DMS153 treated with DMSO at 0.1 percent for 48 hours (cell line): Measurements from ENCODE around the gene IL1RN.
A peak's percentile ranks its signal among the peaks of the same experiment; 100 is the strongest.

Source experiments
- DNase-seq: peaks from one replicate; lab custom pipeline; 2025; ENCODE audit not compliant: unreplicated experiment; lab: John Stamatoyannopoulos, UW

The IL1RN gene

DNA sequence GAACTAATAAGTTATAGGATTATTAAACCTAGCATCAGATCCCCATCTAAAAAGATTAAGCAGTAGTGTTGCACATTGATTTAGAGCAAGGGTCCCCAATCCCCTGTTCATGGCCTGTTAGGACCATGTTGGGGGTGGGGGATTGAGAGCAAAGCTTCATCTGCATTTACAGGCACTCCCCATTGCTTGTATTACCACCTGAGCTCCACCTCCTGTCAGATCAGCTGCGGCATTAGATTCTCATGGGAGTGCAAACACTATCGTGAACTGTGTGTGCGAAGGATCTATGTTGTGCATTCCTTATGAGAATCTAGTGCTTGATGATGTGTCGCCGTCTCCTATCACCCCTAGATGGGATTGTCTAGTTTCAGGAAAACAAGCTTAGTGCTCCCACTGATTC, 27.9 kb downstream of the IL1RN start:
- DNase-seq: no peak

DNA sequence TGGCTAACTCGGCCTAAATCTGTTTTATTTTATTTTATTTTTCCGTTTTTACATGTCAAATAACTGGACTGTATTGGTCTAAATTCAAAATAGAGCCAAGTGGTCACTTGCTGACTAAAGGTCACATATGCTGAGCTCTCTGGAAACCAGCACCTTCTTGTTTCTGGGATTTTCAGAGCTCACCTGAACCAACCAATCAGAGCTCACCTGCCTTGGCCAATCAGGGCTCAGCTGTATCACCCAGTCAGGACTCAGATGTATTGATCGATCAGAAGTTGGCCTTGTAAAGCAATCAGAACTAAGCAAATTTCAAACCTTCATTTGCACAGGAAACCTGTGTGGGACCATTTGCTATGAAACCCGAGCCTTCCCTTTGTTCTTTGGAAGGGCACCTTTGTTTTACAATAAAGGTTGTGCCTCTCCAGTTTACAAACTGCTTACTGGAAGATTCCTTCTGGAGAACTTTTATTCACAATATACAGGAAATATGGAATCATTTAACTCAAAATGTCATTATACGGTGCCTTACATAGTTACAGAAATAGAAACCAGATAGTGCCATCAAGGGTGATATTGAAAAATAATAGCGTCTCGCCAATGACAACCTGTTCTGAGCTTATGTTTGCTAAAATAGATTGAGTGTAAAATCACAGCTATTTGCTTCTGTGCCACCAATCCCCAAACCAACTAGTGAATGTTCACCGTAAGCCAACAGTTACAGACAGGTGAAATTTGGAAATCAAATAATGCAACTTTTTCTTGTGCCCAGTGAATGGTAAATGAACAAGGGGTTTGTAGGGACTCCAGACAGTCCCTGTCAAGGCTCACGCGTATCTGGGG, 29.1 kb downstream of the IL1RN start:
- DNase-seq: peak; percentile 39

DNA sequence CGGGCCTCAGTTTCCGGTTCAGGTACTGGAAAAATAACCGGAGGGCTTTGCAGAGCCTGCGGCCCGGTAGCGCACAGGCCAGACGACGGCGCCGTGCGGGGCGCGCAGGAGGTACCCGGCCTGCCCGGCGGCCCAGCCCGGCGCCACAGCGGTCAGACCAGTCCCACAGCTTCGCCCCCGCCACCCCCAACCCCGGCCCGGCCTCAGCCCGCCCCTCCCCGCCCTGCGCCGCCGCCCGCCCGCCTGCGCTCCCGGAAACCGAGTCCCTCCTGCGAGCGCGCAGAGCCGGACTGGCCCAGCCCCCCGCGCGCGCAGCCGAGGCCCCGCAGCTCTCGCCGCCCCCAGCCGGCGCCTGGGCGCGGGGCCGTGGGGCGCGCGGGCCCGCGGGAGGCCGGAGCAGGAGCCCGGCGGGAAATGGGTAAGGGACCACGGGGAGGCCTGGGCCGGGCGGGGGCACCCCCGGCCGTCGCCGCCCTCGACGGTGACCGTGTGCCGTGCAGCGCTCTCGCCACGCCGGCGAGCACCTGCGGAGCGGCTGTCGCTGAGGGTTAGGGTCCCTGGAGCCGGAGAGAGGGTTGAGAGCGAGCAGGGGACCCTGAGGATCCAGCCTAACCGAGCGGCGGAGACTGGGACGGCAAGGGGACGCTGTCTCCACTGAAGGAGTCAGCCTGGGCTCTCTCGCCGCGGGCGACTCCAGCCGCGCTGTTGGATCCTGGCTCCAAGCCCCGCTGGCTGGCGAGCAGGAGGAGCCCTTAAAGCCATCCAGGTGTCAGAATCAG, 29.9 kb downstream of the IL1RN start:
- DNase-seq: peak; percentile 22

DNA sequence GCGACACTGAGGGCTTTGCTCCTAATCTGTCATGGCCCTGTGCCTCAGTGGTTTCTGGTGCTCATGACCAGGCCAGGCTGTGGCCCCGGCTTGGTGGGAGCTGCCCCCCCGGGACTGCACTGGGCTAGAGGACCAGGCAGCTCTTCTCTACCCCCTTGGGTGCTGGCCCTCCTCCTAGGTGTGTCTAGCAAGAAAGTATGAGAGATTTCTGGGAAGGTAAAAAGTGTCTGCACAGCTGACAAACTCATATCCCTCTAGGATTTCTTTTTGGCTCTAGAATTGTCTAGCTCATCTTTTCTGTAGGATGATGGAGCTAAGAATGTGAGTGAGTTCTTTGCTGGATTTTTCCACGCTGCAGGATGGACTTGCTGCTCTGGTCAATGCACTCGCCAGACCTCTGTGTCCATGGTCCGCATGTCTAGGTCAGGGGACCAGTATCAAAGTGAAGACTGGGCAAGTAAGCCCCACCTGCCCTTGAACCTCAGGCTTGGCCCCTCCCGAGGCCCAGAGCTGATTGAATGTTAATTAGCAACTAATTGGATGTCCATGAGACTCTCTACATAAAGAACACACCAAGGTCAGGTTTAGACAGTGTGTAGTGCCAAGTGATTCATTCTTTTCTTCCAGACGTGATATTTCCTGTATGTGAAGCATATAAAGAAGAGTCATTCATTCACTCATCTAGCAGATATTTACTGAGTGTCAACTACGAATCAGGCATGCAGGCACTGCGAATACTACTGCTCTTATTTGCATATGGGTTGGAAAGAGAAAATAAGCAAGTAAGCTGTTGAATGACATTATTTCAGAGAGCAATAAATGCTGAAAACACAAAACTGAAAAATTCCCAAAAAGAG, 30.7 kb downstream of the IL1RN start:
- no peak for DNase-seq

GRCh38 chr2:113158884-113159553, 31.6 kb downstream of the IL1RN start:
- DNase-seq: no peak

DNA sequence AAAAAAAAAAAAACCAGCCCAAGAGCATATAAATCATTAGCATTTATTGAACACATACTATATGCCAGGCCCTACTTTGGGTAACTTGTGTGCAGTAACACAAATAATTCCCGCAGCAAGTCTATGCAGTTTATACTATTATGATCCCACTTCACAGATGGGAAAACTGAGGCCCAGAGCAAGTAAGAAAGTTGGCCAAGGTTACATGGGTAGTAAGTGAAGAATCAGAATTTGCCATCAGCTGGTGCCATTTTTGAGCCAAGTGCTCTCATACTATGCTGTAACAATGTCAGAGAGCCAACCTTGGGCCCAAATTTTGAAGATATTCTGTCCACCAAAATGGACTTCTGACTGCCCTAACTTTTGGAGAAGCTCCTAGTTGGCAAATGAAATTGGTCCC, 32.9 kb downstream of the IL1RN start:
- no peak for DNase-seq

DNA sequence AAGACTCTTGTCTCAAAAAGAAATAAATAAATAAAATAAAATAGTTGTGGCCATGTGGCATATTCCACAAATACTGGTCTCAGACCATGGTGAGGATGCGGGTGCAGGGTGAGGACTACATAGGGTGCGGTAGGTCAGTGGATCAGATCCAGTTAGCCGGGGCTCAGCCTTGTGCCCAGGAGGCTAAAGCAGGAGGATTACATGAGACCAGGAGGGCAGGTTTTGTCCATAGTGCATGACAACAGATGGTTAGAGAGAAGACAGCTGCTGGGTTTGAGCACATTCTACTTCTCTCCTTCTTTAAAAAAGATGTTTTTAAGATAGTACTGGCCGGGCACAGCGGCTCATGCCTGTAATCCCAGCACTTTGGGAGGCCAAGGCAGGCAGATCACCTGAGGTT, 33.6 kb downstream of the IL1RN start:
- no peak for DNase-seq

GRCh38 chr2:113162173-113162572, 34.8 kb downstream of the IL1RN start:
- DNase-seq: no peak

GRCh38 chr2:113162869-113163268, 35.5 kb downstream of the IL1RN start:
- no peak for DNase-seq

- peak; percentile 4 for DNase-seq
These were observed 37.0 kb downstream of the IL1RN start for GRCh38 chr2:113164215-113164929.

GRCh38 chr2:113164930-113165585, 37.7 kb downstream of the IL1RN start:
- DNase-seq: peak; percentile 64

DNA sequence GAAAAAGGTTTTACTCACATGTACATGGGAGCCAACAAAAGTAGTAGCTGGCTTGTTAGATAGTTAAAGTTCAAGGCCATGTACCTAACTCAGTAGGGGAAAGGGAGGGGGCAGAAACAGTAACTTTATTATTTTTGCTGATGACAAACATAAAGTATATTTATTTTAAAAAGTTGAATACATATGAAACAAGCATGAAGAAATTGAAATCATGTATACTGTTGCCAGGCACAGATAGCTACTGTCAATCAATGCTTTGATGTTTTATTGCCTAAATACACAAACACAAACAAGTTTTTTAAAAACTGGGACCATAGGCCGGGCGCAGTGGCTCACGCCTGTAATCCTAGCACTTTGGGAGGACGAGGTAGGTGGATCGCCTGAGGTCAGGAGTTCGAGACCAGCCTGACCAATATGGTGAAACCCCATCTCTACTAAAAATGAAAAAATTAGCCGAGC, 38.8 kb downstream of the IL1RN start:
- no peak for DNase-seq

- DNase-seq: peak; percentile 80
These were observed 39.9 kb downstream of the IL1RN start for GRCh38 chr2:113167115-113167932.

- no peak for DNase-seq
These were observed 40.6 kb downstream of the IL1RN start for GRCh38 chr2:113167962-113168340.

DNA sequence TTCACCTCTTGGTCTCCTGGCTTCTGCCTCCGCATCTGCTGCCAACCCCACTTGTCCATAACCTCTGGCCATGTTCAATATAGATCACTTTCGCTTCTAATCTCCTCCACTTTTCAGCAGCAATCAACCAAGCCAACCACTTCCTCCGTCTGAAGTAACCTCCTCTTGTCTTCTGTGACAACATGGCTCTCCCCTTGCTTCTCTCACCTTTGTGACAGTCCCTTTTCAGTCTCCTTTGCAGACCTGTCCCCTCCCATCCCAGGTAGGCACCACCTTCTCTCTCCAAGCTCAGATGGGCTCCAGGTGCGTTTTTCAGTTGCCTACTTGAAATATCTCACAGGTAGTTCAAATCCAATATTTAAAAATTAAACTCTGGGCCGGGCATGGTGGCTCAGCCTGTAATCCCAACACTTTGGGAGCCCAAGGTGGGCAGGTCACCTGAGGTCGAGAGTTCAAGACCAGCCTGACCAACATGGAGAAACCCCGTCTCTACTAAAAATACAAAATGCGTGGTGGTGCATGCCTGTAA, 41.7 kb downstream of the IL1RN start:
- DNase-seq: no peak

DNA sequence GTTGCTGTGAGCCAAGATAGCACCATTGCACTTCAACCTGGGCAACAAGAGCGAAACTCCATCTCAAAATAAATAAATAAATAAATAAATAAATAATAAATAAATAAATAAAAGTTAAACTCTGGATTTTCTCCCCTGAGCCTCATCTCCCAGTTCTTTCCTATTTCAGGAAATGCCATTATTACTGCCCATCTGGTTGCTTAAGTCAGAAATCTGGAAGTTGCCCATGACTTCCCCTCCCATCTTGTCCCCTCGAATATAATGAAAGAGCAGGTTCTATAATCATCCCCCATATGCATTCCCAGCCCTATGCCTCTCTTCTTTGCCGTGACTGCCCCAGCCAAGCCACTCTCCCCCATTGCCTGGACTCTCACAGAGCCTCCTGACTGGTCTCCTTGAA, 42.2 kb downstream of the IL1RN start:
- DNase-seq: no peak

GRCh38 chr2:113171334-113172075, 44.1 kb downstream of the IL1RN start:
- no peak for DNase-seq
